CD4-positive, alpha-beta T cell (primary cell): ENCODE measurements around the gene CDH18. TPM values are rescaled to one million over a fixed set of nuclear protein-coding genes. Genes with fewer than 3 reads are reported as not detected.

Source experiments
- ATAC-seq: fragments of 200-7000 bp; cut with Tn5 transposase; one replicate; pipeline ENCODE4 v1.10.0; 2022; ENCODE audit warnings: mild to moderate bottlenecking; ENCODE audit not compliant: poor library complexity
- CTCF ChIA-PET: fragments of 350-600 bp; sonication (Branson Sonifier 250); formaldehyde crosslinking; loops from one replicate; lab custom pipeline; 2021; ENCODE audit warnings: antibody characterized with exemption, inconsistent platforms; lab: Charles Lee
- POLR2A ChIA-PET: fragments of 350-600 bp; sonication (Branson Sonifier 250); formaldehyde crosslinking; loops from one replicate; lab custom pipeline; 2021; ENCODE audit warnings: antibody characterized with exemption, inconsistent platforms; lab: Charles Lee
- DNase-seq, 14 experiments: peaks; one replicate each; pipeline ENCODE4 v3.0.0-alpha.2; 2013 to 2020; ENCODE audit warnings: mixed read lengths in 2 of 14
- H3K27ac ChIP-seq, 2 donors: one replicate each; pipeline versions ENCODE4 v1.5.1 to v1.7.0; 2013; ENCODE audit warnings: low read length in 2 of 2, low read depth in 1 of 2, mild to moderate bottlenecking in 1 of 2
- H3K27me3 ChIP-seq, 2 experiments: 1 replicate in 1 of 2; 2 replicates in 1 of 2; pipeline versions ENCODE4 v1.6.1 to v1.7.0; 2013; ENCODE audit warnings: low read length in 2 of 2, control low read depth in 1 of 2, mild to moderate bottlenecking in 1 of 2, moderate library complexity in 1 of 2; ENCODE audit not compliant: insufficient read depth in 2 of 2, control insufficient read depth in 1 of 2
- H3K36me3 ChIP-seq: one replicate; pipeline ENCODE4 v1.6.1; 2013; ENCODE audit warnings: low read length, control low read depth; ENCODE audit not compliant: insufficient read depth
- H3K4me1 ChIP-seq: one replicate; pipeline ENCODE4 v1.6.1; 2013; ENCODE audit warnings: low read length, control low read depth; ENCODE audit not compliant: insufficient read depth
- H3K4me3 ChIP-seq: one replicate; pipeline ENCODE4 v1.5.1; 2013; ENCODE audit warnings: mild to moderate bottlenecking, low read length, moderate library complexity
- H3K9me3 ChIP-seq, 2 experiments: 1 replicate in 1 of 2; 2 replicates in 1 of 2; pipeline versions ENCODE4 v1.6.1 to v1.7.0; 2013; ENCODE audit warnings: low read length in 2 of 2, mild to moderate bottlenecking in 2 of 2, control low read depth in 1 of 2, moderate library complexity in 1 of 2; ENCODE audit not compliant: control insufficient read depth in 1 of 2, insufficient read depth in 1 of 2
- H3K27ac Mint-ChIP-seq: one replicate; pipeline ENCODE4 v1.8.0; 2020; ENCODE audit warnings: mixed read lengths
- H3K27me3 Mint-ChIP-seq: one replicate; pipeline ENCODE4 v1.8.0; 2021; ENCODE audit warnings: mixed read lengths
- H3K36me3 Mint-ChIP-seq: one replicate; pipeline ENCODE4 v1.8.0; 2021; ENCODE audit warnings: low read depth, mixed read lengths
- H3K4me1 Mint-ChIP-seq: one replicate; pipeline ENCODE4 v1.8.0; 2021; ENCODE audit warnings: low read depth, mixed read lengths
- H3K4me3 Mint-ChIP-seq: one replicate; pipeline ENCODE4 v1.8.0; 2020; ENCODE audit warnings: mild to moderate bottlenecking, mixed read lengths
- H3K9me3 Mint-ChIP-seq: one replicate; pipeline ENCODE4 v1.8.0; 2020; ENCODE audit warnings: mixed read lengths
- intact Hi-C, 2 experiments: fragments of 100-400 bp; cut with DNase I in 1 of 2; cut with micrococcal nuclease in 1 of 2; formaldehyde crosslinking; loops; one replicate each; pipeline versions ENCODE4 v1.15.1 to v1.9.0; 2023 to 2025; cut with DNase I, micrococcal nuclease
- total RNA-seq, 174 experiments: library from RNA in 2 of 174; stranded (reverse) in 2 of 174; gene quantifications; one replicate each; pipeline ENCODE4 v1.2.3 and lab custom pipeline; 2021 to 2026
- TF ChIP-seq, protein P1 (sequence below): fragments of 200-600 bp; IDR thresholded peaks from one replicate; pipeline ENCODE4 v1.8.0; 2022; ENCODE audit warnings: antibody characterized with exemption, mild to moderate bottlenecking

CDH18 gene
- total RNA-seq, 2 experiments from 2014 or later: not detected

DNA sequence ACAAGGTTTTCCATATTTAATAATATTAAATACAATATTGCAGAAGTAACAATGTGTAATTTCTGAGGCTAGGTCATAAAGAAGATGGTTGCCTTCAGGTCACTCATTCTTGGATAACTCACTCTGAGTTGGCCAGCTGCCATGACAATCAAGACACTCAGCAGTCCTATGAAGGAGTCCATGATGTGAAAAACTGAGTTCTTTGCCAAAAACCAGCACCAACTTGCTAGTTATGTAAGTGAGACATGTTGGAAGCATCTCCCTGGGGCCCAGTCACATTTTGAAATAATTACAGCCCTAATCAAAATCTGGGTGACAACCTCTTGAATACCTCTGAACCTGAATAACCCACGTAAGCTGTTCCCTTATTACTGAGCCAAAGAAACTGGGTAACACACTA lies 453.2 kb downstream of the CDH18 start:
- TF ChIP-seq, protein P1, sequence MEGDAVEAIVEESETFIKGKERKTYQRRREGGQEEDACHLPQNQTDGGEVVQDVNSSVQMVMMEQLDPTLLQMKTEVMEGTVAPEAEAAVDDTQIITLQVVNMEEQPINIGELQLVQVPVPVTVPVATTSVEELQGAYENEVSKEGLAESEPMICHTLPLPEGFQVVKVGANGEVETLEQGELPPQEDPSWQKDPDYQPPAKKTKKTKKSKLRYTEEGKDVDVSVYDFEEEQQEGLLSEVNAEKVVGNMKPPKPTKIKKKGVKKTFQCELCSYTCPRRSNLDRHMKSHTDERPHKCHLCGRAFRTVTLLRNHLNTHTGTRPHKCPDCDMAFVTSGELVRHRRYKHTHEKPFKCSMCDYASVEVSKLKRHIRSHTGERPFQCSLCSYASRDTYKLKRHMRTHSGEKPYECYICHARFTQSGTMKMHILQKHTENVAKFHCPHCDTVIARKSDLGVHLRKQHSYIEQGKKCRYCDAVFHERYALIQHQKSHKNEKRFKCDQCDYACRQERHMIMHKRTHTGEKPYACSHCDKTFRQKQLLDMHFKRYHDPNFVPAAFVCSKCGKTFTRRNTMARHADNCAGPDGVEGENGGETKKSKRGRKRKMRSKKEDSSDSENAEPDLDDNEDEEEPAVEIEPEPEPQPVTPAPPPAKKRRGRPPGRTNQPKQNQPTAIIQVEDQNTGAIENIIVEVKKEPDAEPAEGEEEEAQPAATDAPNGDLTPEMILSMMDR: no peak
- Histone ChIP-seq H3K4me1 (no peaks in the 10 kb centered on the region), H3K4me3 (no peak overlapping the region), H3K36me3 (no peaks in the 10 kb centered on the region), H3K27me3 (no peaks in the 10 kb centered on the region), H3K27ac (no peak overlapping the region), H3K9me3 (peaks cover 0 to 3% of the 10 kb centered on the region in 2 experiments)
- ChIA-PET CTCF (no interaction called here), POLR2A (no interaction called here)
- DNase-seq: no peak
- Mint-ChIP-seq H3K36me3 (no peaks in the 10 kb centered on the region), H3K4me1 (no peaks in the 10 kb centered on the region), H3K27ac (no peak overlapping the region), H3K4me3 (no peak overlapping the region), H3K27me3 (no peaks in the 10 kb centered on the region), H3K9me3 (peaks cover 18% of the 10 kb centered on the region)
- no peak for ATAC-seq
- intact Hi-C loops: no loop called here

GRCh38 chr5:19532936-19533335 lies 455.1 kb downstream of the CDH18 start:
- CTCF ChIA-PET: no interaction called here
- DNase-seq (no peak), ATAC-seq (no peak)
- peaks cover 18% of the 10 kb centered on the region for H3K9me3 Mint-ChIP-seq
- TF ChIP-seq, protein P1: no peak
- H3K9me3 ChIP-seq: peaks cover 0 to 3% of the 10 kb centered on the region in 2 experiments
- H3K27me3 ChIP-seq: no peaks in the 10 kb centered on the region
- H3K4me3 ChIP-seq: no peak overlapping the region
- no peaks in the 10 kb centered on the region for H3K36me3 Mint-ChIP-seq
- no peaks in the 10 kb centered on the region for H3K4me1 ChIP-seq
- H3K27ac ChIP-seq: no peak overlapping the region
- H3K27me3 Mint-ChIP-seq: no peaks in the 10 kb centered on the region
- intact Hi-C loops: no loop called here
- POLR2A ChIA-PET: no interaction called here
- no peaks in the 10 kb centered on the region for H3K36me3 ChIP-seq
- H3K4me1 Mint-ChIP-seq: no peaks in the 10 kb centered on the region
- H3K27ac Mint-ChIP-seq: no peak overlapping the region
- H3K4me3 Mint-ChIP-seq: no peak overlapping the region

GRCh38 chr5:19531374-19531952 lies 456.5 kb downstream of the CDH18 start:
- no peak overlapping the region for H3K4me3 ChIP-seq
- Mint-ChIP-seq H3K36me3 (no peaks in the 10 kb centered on the region), H3K27ac (no peak overlapping the region), H3K9me3 (peaks cover 11% of the 10 kb centered on the region), H3K4me3 (no peak overlapping the region), H3K27me3 (no peaks in the 10 kb centered on the region), H3K4me1 (no peaks in the 10 kb centered on the region)
- no peak overlapping the region for H3K27ac ChIP-seq
- DNase-seq (no peak), ATAC-seq (no peak)
- CTCF ChIA-PET: no interaction called here
- intact Hi-C loops: no loop called here
- no peaks in the 10 kb centered on the region for H3K4me1 ChIP-seq
- H3K9me3 ChIP-seq: peaks cover 0 to 3% of the 10 kb centered on the region in 2 experiments
- no peaks in the 10 kb centered on the region for H3K27me3 ChIP-seq
- H3K36me3 ChIP-seq: no peaks in the 10 kb centered on the region
- TF ChIP-seq, protein P1: no peak
- POLR2A ChIA-PET: no interaction called here
